Progenitor cell of endocrine pancreas (in vitro differentiated cells): ENCODE results near the gene CHMP1B. TPM values are rescaled to one million over a fixed set of nuclear protein-coding genes. Genes with fewer than 3 reads are reported as not detected.

Source experiments
- DNase-seq: peaks from one replicate; pipeline ENCODE4 v3.0.0; 2021; ENCODE audit warnings: low spot score; ENCODE audit not compliant: unreplicated experiment
- H3K27ac Mint-ChIP-seq: 2 replicates; pipeline ENCODE4 v1.8.0; 2021; ENCODE audit warnings: mild to moderate bottlenecking, moderate library complexity, mixed read lengths
- H3K27me3 Mint-ChIP-seq: 2 replicates; pipeline ENCODE4 v1.8.0; 2021; ENCODE audit warnings: mixed read lengths
- H3K36me3 Mint-ChIP-seq: 2 replicates; pipeline ENCODE4 v1.8.0; 2022; ENCODE audit warnings: mixed read lengths; ENCODE audit not compliant: insufficient read depth
- H3K4me1 Mint-ChIP-seq: 2 replicates; pipeline ENCODE4 v1.8.0; 2021; ENCODE audit warnings: low read depth, mixed read lengths
- H3K4me3 Mint-ChIP-seq: 2 replicates; pipeline ENCODE4 v1.8.0; 2021; ENCODE audit warnings: low read depth, mild to moderate bottlenecking, moderate library complexity, mixed read lengths
- H3K9me3 Mint-ChIP-seq: 2 replicates; pipeline ENCODE4 v1.8.0; 2021; ENCODE audit warnings: low read depth, mixed read lengths
- CTCF ChIP-seq: fragments of 200-600 bp; sonication (generic); IDR thresholded peaks from one replicate; pipeline ENCODE4 v1.5.0; 2021; ENCODE audit warnings: antibody characterized with exemption, mild to moderate bottlenecking; ENCODE audit not compliant: unreplicated experiment
- total RNA-seq: library from RNA; stranded (reverse); gene quantifications from 2 replicates; pipeline ENCODE4 v1.2.1, GENCODE V29; 2021

CHMP1B gene
- total RNA-seq, 1 donor from 2014 or later = 48.3 TPM

DNA sequence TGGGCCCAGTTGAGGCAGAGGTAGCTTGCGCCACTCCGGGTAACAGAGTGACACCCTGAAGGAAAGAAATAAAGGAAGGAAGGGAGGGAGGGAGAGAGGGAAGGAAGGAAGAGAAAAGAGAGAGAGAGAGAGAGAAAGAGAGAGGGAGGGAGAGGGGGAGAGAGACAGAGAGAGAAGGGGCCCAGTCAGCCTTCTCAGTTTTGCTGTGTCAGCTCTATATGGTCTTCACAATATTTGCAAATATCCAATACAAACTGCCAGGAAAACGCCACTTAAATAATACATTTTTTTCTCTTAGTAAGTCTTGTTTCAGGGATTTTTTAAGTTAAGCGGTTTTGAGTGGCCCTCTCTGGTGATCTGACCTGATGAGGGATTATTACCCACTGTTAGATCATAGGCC is 5.6 kb upstream of the CHMP1B start:
- Mint-ChIP-seq H3K4me3 (no peak overlapping the region), H3K4me1 (peaks cover 11% of the 10 kb centered on the region), H3K9me3 (no peaks in the 10 kb centered on the region), H3K27ac (no peak overlapping the region), H3K36me3 (no peaks in the 10 kb centered on the region), H3K27me3 (no peaks in the 10 kb centered on the region)
- DNase-seq = no peak
- TF ChIP-seq CTCF = no peak

GRCh38 chr18:11847811-11848210 is 3.4 kb upstream of the CHMP1B start:
- no peaks in the 10 kb centered on the region for H3K36me3 Mint-ChIP-seq
- no peak overlapping the region for H3K4me3 Mint-ChIP-seq
- H3K4me1 Mint-ChIP-seq = peaks cover 16% of the 10 kb centered on the region
- no peaks in the 10 kb centered on the region for H3K27me3 Mint-ChIP-seq
- no peak for DNase-seq
- TF ChIP-seq CTCF = no peak
- peak overlapping the region; percentile 53 for H3K27ac Mint-ChIP-seq
- H3K9me3 Mint-ChIP-seq = no peaks in the 10 kb centered on the region

GRCh38 chr18:11849279-11849678 is 1.9 kb upstream of the CHMP1B start:
- no peak for TF ChIP-seq CTCF
- H3K36me3 Mint-ChIP-seq = no peaks in the 10 kb centered on the region
- no peaks in the 10 kb centered on the region for H3K9me3 Mint-ChIP-seq
- H3K4me1 Mint-ChIP-seq = peaks cover 22% of the 10 kb centered on the region
- H3K4me3 Mint-ChIP-seq = no peak overlapping the region
- no peak overlapping the region for H3K27ac Mint-ChIP-seq
- no peaks in the 10 kb centered on the region for H3K27me3 Mint-ChIP-seq
- DNase-seq = no peak

GRCh38 chr18:11849841-11850634 is 1.2 kb upstream of the CHMP1B start:
- no peaks in the 10 kb centered on the region for H3K27me3 Mint-ChIP-seq
- H3K4me3 Mint-ChIP-seq = peak overlapping the region; percentile 99
- no peaks in the 10 kb centered on the region for H3K9me3 Mint-ChIP-seq
- H3K27ac Mint-ChIP-seq = peak overlapping the region; percentile 100
- H3K36me3 Mint-ChIP-seq = no peaks in the 10 kb centered on the region
- peaks cover 22% of the 10 kb centered on the region for H3K4me1 Mint-ChIP-seq
- DNase-seq = no peak
- no peak for TF ChIP-seq CTCF

DNA sequence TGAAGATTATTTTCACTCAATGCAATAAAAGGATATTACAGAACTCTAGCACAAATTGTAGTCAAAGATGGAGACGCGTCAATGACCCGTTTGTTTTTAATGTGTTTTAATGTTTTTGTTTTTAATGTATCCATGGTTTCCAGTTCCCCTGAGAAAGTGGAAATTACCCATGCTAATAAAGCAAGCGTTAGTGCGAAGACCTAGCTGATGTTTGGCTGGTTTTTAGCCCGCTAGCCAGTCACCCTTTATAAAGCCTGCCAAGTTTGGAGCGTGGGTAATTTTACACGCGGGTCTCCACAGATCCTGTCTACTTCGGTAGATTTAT is 430 bp upstream of the CHMP1B start:
- Mint-ChIP-seq H3K4me1 (peaks cover 22% of the 10 kb centered on the region), H3K36me3 (no peaks in the 10 kb centered on the region), H3K27ac (peak overlapping the region; percentile 100), H3K9me3 (no peaks in the 10 kb centered on the region), H3K4me3 (peak overlapping the region; percentile 99), H3K27me3 (no peaks in the 10 kb centered on the region)
- no peak for TF ChIP-seq CTCF
- no peak for DNase-seq
